Activated CD4-positive, alpha-beta T cell treated with anti-CD3 and anti-CD28 coated beads, Interleukin-2, Interleukin-6, amounts not matched to agents 100 ng/mL and 50 ng/mL, durations not matched to agents 16 hours and 8 hours (primary cell): ENCODE results near the gene EHD1.

ENCODE experiments used
- DNase-seq: peaks from one replicate; pipeline ENCODE4 v3.0.0-alpha.2; 2020

EHD1 gene

GRCh38 chr11:64909653-64910343 is 31.4 kb upstream of the EHD1 start:
- no peak for DNase-seq

- DNase-seq, result no peak
Observed at GRCh38 chr11:64908766-64909165, 30.3 kb upstream of the EHD1 start.

- DNase-seq, result no peak
Observed at GRCh38 chr11:64906314-64906635, 27.9 kb upstream of the EHD1 start.

GRCh38 chr11:64905516-64906313 is 27.3 kb upstream of the EHD1 start:
- DNase-seq, result no peak

- DNase-seq, result no peak
Observed at GRCh38 chr11:64903291-64903833, 24.9 kb upstream of the EHD1 start.

- no peak for DNase-seq
Observed at GRCh38 chr11:64902102-64902900, 23.9 kb upstream of the EHD1 start.

GRCh38 chr11:64900774-64901173 is 22.4 kb upstream of the EHD1 start:
- DNase-seq, result no peak

- DNase-seq, result peak; percentile 87
Observed at GRCh38 chr11:64900263-64900678, 21.9 kb upstream of the EHD1 start.

GRCh38 chr11:64898541-64898940 is 20.1 kb upstream of the EHD1 start:
- DNase-seq, result no peak

GRCh38 chr11:64898076-64898445 is 19.6 kb upstream of the EHD1 start:
- DNase-seq, result no peak

- DNase-seq, result no peak
Observed at GRCh38 chr11:64897381-64898075, 19.1 kb upstream of the EHD1 start.

GRCh38 chr11:64896448-64897022 is 18.1 kb upstream of the EHD1 start:
- no peak for DNase-seq

GRCh38 chr11:64894812-64895452 is 16.5 kb upstream of the EHD1 start:
- no peak for DNase-seq

GRCh38 chr11:64894070-64894811 is 15.8 kb upstream of the EHD1 start:
- peak; percentile 94 for DNase-seq

- DNase-seq, result no peak
Observed at GRCh38 chr11:64893194-64894069, 15.0 kb upstream of the EHD1 start.

- DNase-seq, result no peak
Observed at GRCh38 chr11:64892838-64893193, 14.4 kb upstream of the EHD1 start.

- no peak for DNase-seq
Observed at GRCh38 chr11:64892411-64892831, 14.0 kb upstream of the EHD1 start.

- DNase-seq, result no peak
Observed at GRCh38 chr11:64891880-64892279, 13.5 kb upstream of the EHD1 start.

- DNase-seq, result no peak
Observed at GRCh38 chr11:64891215-64891848, 12.9 kb upstream of the EHD1 start.

- DNase-seq, result no peak
Observed at GRCh38 chr11:64890522-64890939, 12.1 kb upstream of the EHD1 start.
